Measurements from ENCODE around the gene ITPR2. TPM values are rescaled to one million over a fixed set of nuclear protein-coding genes. Genes with fewer than 3 reads are reported as not detected.

Gene ITPR2
- polyA plus RNA-seq, 1 experiment = 3.5 TPM

- CTCF ChIA-PET = no interaction called here
- POLR2A ChIA-PET = no interaction called here
- TF ChIP-seq CTCF (IDR thresholded peaks at IDR 0.05; ENCODE audit: insufficient read depth, low read depth, low read length) = no peak
- Histone ChIP-seq H3K36me3 (ENCODE audit: control insufficient read depth, insufficient read depth, low read length) (no peaks in the 10 kb centered on the region), H3K27me3 (ENCODE audit: control insufficient read depth, insufficient read depth, low read length) (no peaks in the 10 kb centered on the region), H3K4me3 (ENCODE audit: low read depth, low read length) (no peak overlapping the region)
- DNase-seq (ENCODE audit: low read depth) = no peak
These were observed 416.4 kb downstream of the ITPR2 start for GRCh38 chr12:26416550-26416949.

- no peaks in the 10 kb centered on the region for H3K27me3 ChIP-seq (ENCODE audit: control insufficient read depth, insufficient read depth, low read length)
- no peaks in the 10 kb centered on the region for H3K36me3 ChIP-seq (ENCODE audit: control insufficient read depth, insufficient read depth, low read length)
- POLR2A ChIA-PET = no interaction called here
- no peak for TF ChIP-seq CTCF (IDR thresholded peaks at IDR 0.05; ENCODE audit: insufficient read depth, low read depth, low read length)
- CTCF ChIA-PET = no interaction called here
- H3K4me3 ChIP-seq (ENCODE audit: low read depth, low read length) = no peak overlapping the region
- no peak for DNase-seq (ENCODE audit: low read depth)
These were observed 422.3 kb downstream of the ITPR2 start for GRCh38 chr12:26410689-26411088.

GRCh38 chr12:26406813-26407212 is 426.2 kb downstream of the ITPR2 start:
- no peak for TF ChIP-seq CTCF (IDR thresholded peaks at IDR 0.05; ENCODE audit: insufficient read depth, low read depth, low read length)
- CTCF ChIA-PET = interaction anchor here (0.7 kb wide), 1 partner anchor 16 kb away, joined by 3 read pairs; no protein-coding TSS in a partner anchor
- POLR2A ChIA-PET = no interaction called here

GRCh38 chr12:26406391-26406790 is 426.6 kb downstream of the ITPR2 start:
- no peak overlapping the region for H3K4me3 ChIP-seq (ENCODE audit: low read depth, low read length)
- ChIA-PET CTCF (no interaction called here), POLR2A (no interaction called here)
- H3K27me3 ChIP-seq (ENCODE audit: control insufficient read depth, insufficient read depth, low read length) = no peaks in the 10 kb centered on the region
- DNase-seq (ENCODE audit: low read depth) = no peak
- TF ChIP-seq CTCF (IDR thresholded peaks at IDR 0.05; ENCODE audit: insufficient read depth, low read depth, low read length) = no peak
- H3K36me3 ChIP-seq (ENCODE audit: control insufficient read depth, insufficient read depth, low read length) = no peaks in the 10 kb centered on the region; the same call in 1 of the 2 replicates

More at GRCh38 chr12:26406813-26407212, 426.2 kb downstream of the ITPR2 start:
- Histone ChIP-seq H3K36me3 (ENCODE audit: control insufficient read depth, insufficient read depth, low read length) (no peaks in the 10 kb centered on the region; the same call in 1 of the 2 replicates), H3K27me3 (ENCODE audit: control insufficient read depth, insufficient read depth, low read length) (no peaks in the 10 kb centered on the region), H3K4me3 (ENCODE audit: low read depth, low read length) (no peak overlapping the region)
- no peak for DNase-seq (ENCODE audit: low read depth)

- Histone ChIP-seq H3K4me3 (ENCODE audit: low read depth, low read length) (no peak overlapping the region), H3K27me3 (ENCODE audit: control insufficient read depth, insufficient read depth, low read length) (no peaks in the 10 kb centered on the region), H3K36me3 (ENCODE audit: control insufficient read depth, insufficient read depth, low read length) (no peaks in the 10 kb centered on the region; the same call in 1 of the 2 replicates)
- no peak for DNase-seq (ENCODE audit: low read depth)
- TF ChIP-seq CTCF (IDR thresholded peaks at IDR 0.05; ENCODE audit: insufficient read depth, low read depth, low read length) = no peak
- POLR2A ChIA-PET = no interaction called here
- CTCF ChIA-PET = no interaction called here
These were observed 429.4 kb downstream of the ITPR2 start for GRCh38 chr12:26403601-26404000.

Data from BJ (cell line).